Gastroesophageal sphincter (tissue), 4 donors: ENCODE measurements around the gene OR10G3. TPM values are rescaled to one million over a fixed set of nuclear protein-coding genes. Genes with fewer than 3 reads are reported as not detected.

Experiments used
- ATAC-seq: fragments of 150-250 bp; one replicate; pipeline ENCODE4 v1.9.1; 2016; ENCODE audit warnings: mild to moderate bottlenecking, moderate library complexity
- H3K27ac ChIP-seq, 4 donors: fragments of 200-600 bp; sonication (generic) in 3 of 4; 1 replicate in 3 of 4; 2 replicates in 1 of 4; pipeline ENCODE4 v1.5.1; 2016 to 2019
- H3K27me3 ChIP-seq: fragments of 200-600 bp; sonication (generic); one replicate; pipeline ENCODE4 v1.5.1; 2019
- H3K36me3 ChIP-seq, 2 donors: fragments of 200-600 bp; sonication (generic); one replicate each; pipeline ENCODE4 v1.5.1; 2019; ENCODE audit warnings: control low read depth in 1 of 2
- H3K4me1 ChIP-seq, 3 donors: fragments of 200-600 bp; sonication (generic); 1 replicate in 2 of 3; 2 replicates in 1 of 3; pipeline ENCODE4 v1.5.1; 2016 to 2019; ENCODE audit warnings: control low read depth in 2 of 3
- H3K4me3 ChIP-seq, 2 donors: fragments of 200-600 bp; sonication (generic); one replicate each; pipeline ENCODE4 v1.5.1; 2019; ENCODE audit warnings: mild to moderate bottlenecking in 1 of 2, moderate library complexity in 1 of 2
- H3K9me3 ChIP-seq, 3 donors: fragments of 200-600 bp; sonication (generic); one replicate each; pipeline ENCODE4 v1.5.1; 2017 to 2019; ENCODE audit warnings: control low read depth in 2 of 3
- CTCF ChIP-seq, 4 experiments: fragments of 200-600 bp in 2 of 4; fragments of 450-650 bp in 2 of 4; sonication (generic) in 1 of 4; IDR thresholded peaks; one replicate each; pipeline ENCODE4 v1.5.1; 2017 to 2019; ENCODE audit warnings: antibody characterized with exemption in 4 of 4, mild to moderate bottlenecking in 2 of 4, moderate library complexity in 2 of 4
- EP300 ChIP-seq: sonication (generic); formaldehyde crosslinking; IDR thresholded peaks from one replicate; pipeline ENCODE4 v1.6.1; 2017; ENCODE audit warnings: antibody characterized with exemption, mild to moderate bottlenecking
- POLR2A ChIP-seq, 2 donors: fragments of 450-650 bp; IDR thresholded peaks; one replicate each; pipeline ENCODE4 v1.6.1; 2017; ENCODE audit warnings: antibody characterized with exemption in 2 of 2, mild to moderate bottlenecking in 2 of 2, moderate library complexity in 1 of 2
- POLR2AphosphoS5 ChIP-seq: sonication (generic); formaldehyde crosslinking; IDR thresholded peaks from one replicate; pipeline ENCODE4 v1.6.1; 2017; ENCODE audit warnings: antibody characterized with exemption
- WGBS, 2 donors: methylation state at CpG; one replicate each; pipeline ENCODE4 v1.1.5; 2018; ENCODE audit warnings: low coverage in 1 of 2; 5-methylcytosine and 5-hydroxymethylcytosine counted together
- total RNA-seq, 4 donors: library from RNA; depleted of rRNA; stranded (reverse); fragments of >200 nt; gene quantifications; one replicate each; pipeline ENCODE4 v1.1.0, GENCODE V29; 2016

OR10G3 gene
- total RNA-seq, 4 donors from 2014 or later, result not detected

GRCh38 chr14:21535545-21536417 lies 44.1 kb downstream of the OR10G3 start:
- ATAC-seq, result no peak

GRCh38 chr14:21534576-21534975 lies 45.3 kb downstream of the OR10G3 start:
- Histone ChIP-seq H3K27ac (no peak overlapping the region), H3K4me3 (no peak overlapping the region), H3K36me3 (no peaks in the 10 kb centered on the region), H3K4me1 (peaks cover 4 to 13% (median 11%) of the 10 kb centered on the region in 3 donors), H3K9me3 (no peaks in the 10 kb centered on the region), H3K27me3 (peaks cover 69% of the 10 kb centered on the region)
- no peak for ATAC-seq
- TF ChIP-seq POLR2A (IDR thresholded peaks at IDR 0.05) (no peak), CTCF (IDR thresholded peaks at IDR 0.05) (no peak), POLR2AphosphoS5 (no peak), EP300 (no peak)
- WGBS, 2 donors, result 100% methylated on average over 2 of the region's 4 CpGs; no CpG with 5 or more reads in 1 of the 2 donors

More at GRCh38 chr14:21535545-21536417, 44.1 kb downstream of the OR10G3 start:
- H3K27me3 ChIP-seq, result peaks cover 77% of the 10 kb centered on the region
- no peaks in the 10 kb centered on the region for H3K9me3 ChIP-seq
- WGBS, 2 donors, result 11 to 31% methylated on average over 4 to 6 of the region's 6 CpGs
- no peak overlapping the region for H3K27ac ChIP-seq
- TF ChIP-seq POLR2A (IDR thresholded peaks at IDR 0.05) (no peak), CTCF (IDR thresholded peaks at IDR 0.05) (no peak), EP300 (no peak), POLR2AphosphoS5 (no peak)
- H3K4me3 ChIP-seq, result peak overlapping the region in 1 of 2 donors; percentile 45
- peaks cover 4 to 13% (median 11%) of the 10 kb centered on the region in 3 donors for H3K4me1 ChIP-seq
- no peaks in the 10 kb centered on the region for H3K36me3 ChIP-seq

GRCh38 chr14:21533294-21533693 lies 46.6 kb downstream of the OR10G3 start:
- Histone ChIP-seq H3K9me3 (no peaks in the 10 kb centered on the region), H3K36me3 (no peaks in the 10 kb centered on the region), H3K27me3 (peaks cover 56% of the 10 kb centered on the region), H3K4me3 (no peak overlapping the region), H3K4me1 (peaks cover 4 to 13% (median 11%) of the 10 kb centered on the region in 3 donors), H3K27ac (no peak overlapping the region)
- no peak for ATAC-seq
- TF ChIP-seq EP300 (no peak), POLR2A (IDR thresholded peaks at IDR 0.05) (no peak), CTCF (IDR thresholded peaks at IDR 0.05) (no peak), POLR2AphosphoS5 (no peak)

- WGBS, 2 donors, result 100% methylated on average over 1 of the region's 1 CpG; no CpG with 5 or more reads in 1 of the 2 donors
- H3K4me3 ChIP-seq, result no peak overlapping the region
- no peak for ATAC-seq
Measured at GRCh38 chr14:21529515-21529914, 50.4 kb downstream of the OR10G3 start.

More at GRCh38 chr14:21529515-21529914, 50.4 kb downstream of the OR10G3 start:
- H3K36me3 ChIP-seq, result peaks cover 0 to 7% of the 10 kb centered on the region in 2 donors
- no peaks in the 10 kb centered on the region for H3K9me3 ChIP-seq
- peaks cover 0 to 25% (median 6%) of the 10 kb centered on the region in 3 donors for H3K4me1 ChIP-seq
- no peak overlapping the region for H3K27ac ChIP-seq
- peaks cover 19% of the 10 kb centered on the region for H3K27me3 ChIP-seq
- no peak for TF ChIP-seq POLR2AphosphoS5
- TF ChIP-seq POLR2A (IDR thresholded peaks at IDR 0.05), result no peak
- TF ChIP-seq EP300, result no peak
- TF ChIP-seq CTCF (IDR thresholded peaks at IDR 0.05), result no peak
